ENCODE data around the gene MRPL42.

The MRPL42 gene

DNA sequence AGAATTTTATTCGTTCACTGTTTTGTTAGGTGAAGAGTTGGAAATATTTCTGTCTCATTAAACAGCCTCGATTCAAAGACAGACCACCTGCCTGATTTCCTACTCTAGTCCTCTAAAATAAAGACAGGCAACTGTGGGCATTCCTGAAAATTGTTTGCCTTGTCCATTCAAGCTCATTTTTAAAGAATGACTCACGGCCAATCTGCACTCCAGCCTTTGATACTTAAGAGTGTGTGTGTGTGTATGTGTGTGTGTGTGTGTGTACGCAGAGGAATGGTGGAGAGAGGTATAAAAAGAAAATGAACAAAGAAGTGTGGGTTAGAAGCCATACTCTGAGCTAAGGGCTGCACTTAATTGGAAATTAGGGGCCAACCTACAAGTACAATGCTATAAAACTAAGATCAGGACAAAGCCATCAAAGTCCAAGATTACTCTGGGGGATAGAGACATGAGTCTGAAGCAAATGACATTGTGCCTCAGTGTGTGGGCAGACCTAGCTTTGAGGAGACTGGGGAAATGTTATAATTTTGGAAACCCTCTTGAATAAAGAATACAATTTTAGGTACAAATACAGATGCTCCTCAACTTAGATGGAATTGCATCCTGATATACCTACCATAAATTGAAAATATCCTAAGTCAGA is 59.6 kb downstream of the MRPL42 start (continued):
- TF ChIP-seq ZNF221 (tag by site-specific recombination; IDR thresholded peaks at IDR 0.05; ENCODE audit: borderline replicate concordance) (no peak), ZNF292 (tag by site-specific recombination; IDR thresholded peaks at IDR 0.05; ENCODE audit: borderline replicate concordance, low read depth) (no peak), ZEB2 (tag by site-specific recombination; IDR thresholded peaks at IDR 0.05) (0 out of 2 replicates have a peak, but pooled peaks have one; percentile 17), ZNF548 (tag by site-specific recombination; IDR thresholded peaks at IDR 0.05) (no peak), ZFP69B (tag by site-specific recombination; IDR thresholded peaks at IDR 0.05) (0 out of 2 replicates have a peak, but pooled peaks have one; percentile 34), ZNF223 (tag by site-specific recombination; IDR thresholded peaks at IDR 0.05) (no peak), ZNF114 (tag by site-specific recombination; IDR thresholded peaks at IDR 0.05) (no peak), ZNF549 (tag by site-specific recombination; IDR thresholded peaks at IDR 0.05) (no peak), ZNF202 (tag by site-specific recombination; IDR thresholded peaks at IDR 0.05; ENCODE audit: borderline replicate concordance) (no peak), ZNF266 (tag by site-specific recombination; IDR thresholded peaks at IDR 0.05; ENCODE audit: low read depth) (no peak), HOXD13 (CRISPR knock-in tag; IDR thresholded peaks at IDR 0.05; ENCODE audit: borderline replicate concordance) (peak; percentile 56; the same call in 1 of the 2 replicates), EGR2 (tag by site-specific recombination; IDR thresholded peaks at IDR 0.05; ENCODE audit: low read depth) (peak; percentile 37; the same call in 1 of the 2 replicates), ZXDB (tag by site-specific recombination; IDR thresholded peaks at IDR 0.05) (peak; percentile 70), PRDM1 (tag by site-specific recombination; IDR thresholded peaks at IDR 0.05) (peak; percentile 61; the same call in 1 of the 2 replicates), ZNF596 (tag by site-specific recombination; IDR thresholded peaks at IDR 0.05) (no peak), SCRT2 (tag by site-specific recombination; IDR thresholded peaks at IDR 0.05) (no peak), ZNF473 (tag by site-specific recombination; IDR thresholded peaks at IDR 0.05) (no peak), ZNF629 (tag by site-specific recombination; IDR thresholded peaks at IDR 0.05) (peak; percentile 31; the same call in 1 of the 2 replicates), ZBTB48 (tag by site-specific recombination; IDR thresholded peaks at IDR 0.05) (0 out of 2 replicates have a peak, but pooled peaks have one; percentile 28), ZFHX2 (tag by site-specific recombination; conservative IDR thresholded peaks at IDR 0.05) (peak; percentile 53)
- TF ChIP-seq, protein P1, sequence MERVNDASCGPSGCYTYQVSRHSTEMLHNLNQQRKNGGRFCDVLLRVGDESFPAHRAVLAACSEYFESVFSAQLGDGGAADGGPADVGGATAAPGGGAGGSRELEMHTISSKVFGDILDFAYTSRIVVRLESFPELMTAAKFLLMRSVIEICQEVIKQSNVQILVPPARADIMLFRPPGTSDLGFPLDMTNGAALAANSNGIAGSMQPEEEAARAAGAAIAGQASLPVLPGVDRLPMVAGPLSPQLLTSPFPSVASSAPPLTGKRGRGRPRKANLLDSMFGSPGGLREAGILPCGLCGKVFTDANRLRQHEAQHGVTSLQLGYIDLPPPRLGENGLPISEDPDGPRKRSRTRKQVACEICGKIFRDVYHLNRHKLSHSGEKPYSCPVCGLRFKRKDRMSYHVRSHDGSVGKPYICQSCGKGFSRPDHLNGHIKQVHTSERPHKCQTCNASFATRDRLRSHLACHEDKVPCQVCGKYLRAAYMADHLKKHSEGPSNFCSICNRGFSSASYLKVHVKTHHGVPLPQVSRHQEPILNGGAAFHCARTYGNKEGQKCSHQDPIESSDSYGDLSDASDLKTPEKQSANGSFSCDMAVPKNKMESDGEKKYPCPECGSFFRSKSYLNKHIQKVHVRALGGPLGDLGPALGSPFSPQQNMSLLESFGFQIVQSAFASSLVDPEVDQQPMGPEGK (tag by site-specific recombination; IDR thresholded peaks at IDR 0.05) = no peak
- TF ChIP-seq, protein P2, sequence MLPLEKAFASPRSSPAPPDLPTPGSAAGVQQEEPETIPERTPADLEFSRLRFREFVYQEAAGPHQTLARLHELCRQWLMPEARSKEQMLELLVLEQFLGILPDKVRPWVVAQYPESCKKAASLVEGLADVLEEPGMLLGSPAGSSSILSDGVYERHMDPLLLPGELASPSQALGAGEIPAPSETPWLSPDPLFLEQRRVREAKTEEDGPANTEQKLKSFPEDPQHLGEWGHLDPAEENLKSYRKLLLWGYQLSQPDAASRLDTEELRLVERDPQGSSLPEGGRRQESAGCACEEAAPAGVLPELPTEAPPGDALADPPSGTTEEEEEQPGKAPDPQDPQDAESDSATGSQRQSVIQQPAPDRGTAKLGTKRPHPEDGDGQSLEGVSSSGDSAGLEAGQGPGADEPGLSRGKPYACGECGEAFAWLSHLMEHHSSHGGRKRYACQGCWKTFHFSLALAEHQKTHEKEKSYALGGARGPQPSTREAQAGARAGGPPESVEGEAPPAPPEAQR (tag by site-specific recombination; IDR thresholded peaks at IDR 0.05) = no peak
- TF ChIP-seq, protein P3, sequence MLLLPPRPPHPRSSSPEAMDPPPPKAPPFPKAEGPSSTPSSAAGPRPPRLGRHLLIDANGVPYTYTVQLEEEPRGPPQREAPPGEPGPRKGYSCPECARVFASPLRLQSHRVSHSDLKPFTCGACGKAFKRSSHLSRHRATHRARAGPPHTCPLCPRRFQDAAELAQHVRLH (tag by site-specific recombination; IDR thresholded peaks at IDR 0.05) = peak; percentile 36; the same call in 1 of the 2 replicates
- TF ChIP-seq, protein P4, sequence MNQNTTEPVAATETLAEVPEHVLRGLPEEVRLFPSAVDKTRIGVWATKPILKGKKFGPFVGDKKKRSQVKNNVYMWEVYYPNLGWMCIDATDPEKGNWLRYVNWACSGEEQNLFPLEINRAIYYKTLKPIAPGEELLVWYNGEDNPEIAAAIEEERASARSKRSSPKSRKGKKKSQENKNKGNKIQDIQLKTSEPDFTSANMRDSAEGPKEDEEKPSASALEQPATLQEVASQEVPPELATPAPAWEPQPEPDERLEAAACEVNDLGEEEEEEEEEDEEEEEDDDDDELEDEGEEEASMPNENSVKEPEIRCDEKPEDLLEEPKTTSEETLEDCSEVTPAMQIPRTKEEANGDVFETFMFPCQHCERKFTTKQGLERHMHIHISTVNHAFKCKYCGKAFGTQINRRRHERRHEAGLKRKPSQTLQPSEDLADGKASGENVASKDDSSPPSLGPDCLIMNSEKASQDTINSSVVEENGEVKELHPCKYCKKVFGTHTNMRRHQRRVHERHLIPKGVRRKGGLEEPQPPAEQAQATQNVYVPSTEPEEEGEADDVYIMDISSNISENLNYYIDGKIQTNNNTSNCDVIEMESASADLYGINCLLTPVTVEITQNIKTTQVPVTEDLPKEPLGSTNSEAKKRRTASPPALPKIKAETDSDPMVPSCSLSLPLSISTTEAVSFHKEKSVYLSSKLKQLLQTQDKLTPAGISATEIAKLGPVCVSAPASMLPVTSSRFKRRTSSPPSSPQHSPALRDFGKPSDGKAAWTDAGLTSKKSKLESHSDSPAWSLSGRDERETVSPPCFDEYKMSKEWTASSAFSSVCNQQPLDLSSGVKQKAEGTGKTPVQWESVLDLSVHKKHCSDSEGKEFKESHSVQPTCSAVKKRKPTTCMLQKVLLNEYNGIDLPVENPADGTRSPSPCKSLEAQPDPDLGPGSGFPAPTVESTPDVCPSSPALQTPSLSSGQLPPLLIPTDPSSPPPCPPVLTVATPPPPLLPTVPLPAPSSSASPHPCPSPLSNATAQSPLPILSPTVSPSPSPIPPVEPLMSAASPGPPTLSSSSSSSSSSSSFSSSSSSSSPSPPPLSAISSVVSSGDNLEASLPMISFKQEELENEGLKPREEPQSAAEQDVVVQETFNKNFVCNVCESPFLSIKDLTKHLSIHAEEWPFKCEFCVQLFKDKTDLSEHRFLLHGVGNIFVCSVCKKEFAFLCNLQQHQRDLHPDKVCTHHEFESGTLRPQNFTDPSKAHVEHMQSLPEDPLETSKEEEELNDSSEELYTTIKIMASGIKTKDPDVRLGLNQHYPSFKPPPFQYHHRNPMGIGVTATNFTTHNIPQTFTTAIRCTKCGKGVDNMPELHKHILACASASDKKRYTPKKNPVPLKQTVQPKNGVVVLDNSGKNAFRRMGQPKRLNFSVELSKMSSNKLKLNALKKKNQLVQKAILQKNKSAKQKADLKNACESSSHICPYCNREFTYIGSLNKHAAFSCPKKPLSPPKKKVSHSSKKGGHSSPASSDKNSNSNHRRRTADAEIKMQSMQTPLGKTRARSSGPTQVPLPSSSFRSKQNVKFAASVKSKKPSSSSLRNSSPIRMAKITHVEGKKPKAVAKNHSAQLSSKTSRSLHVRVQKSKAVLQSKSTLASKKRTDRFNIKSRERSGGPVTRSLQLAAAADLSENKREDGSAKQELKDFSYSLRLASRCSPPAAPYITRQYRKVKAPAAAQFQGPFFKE (tag by site-specific recombination; IDR thresholded peaks at IDR 0.05; ENCODE audit: borderline replicate concordance) = no peak
- TF ChIP-seq, protein P5, sequence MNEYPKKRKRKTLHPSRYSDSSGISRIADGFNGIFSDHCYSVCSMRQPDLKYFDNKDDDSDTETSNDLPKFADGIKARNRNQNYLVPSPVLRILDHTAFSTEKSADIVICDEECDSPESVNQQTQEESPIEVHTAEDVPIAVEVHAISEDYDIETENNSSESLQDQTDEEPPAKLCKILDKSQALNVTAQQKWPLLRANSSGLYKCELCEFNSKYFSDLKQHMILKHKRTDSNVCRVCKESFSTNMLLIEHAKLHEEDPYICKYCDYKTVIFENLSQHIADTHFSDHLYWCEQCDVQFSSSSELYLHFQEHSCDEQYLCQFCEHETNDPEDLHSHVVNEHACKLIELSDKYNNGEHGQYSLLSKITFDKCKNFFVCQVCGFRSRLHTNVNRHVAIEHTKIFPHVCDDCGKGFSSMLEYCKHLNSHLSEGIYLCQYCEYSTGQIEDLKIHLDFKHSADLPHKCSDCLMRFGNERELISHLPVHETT (tag by site-specific recombination; IDR thresholded peaks at IDR 0.05) = no peak
- TF ChIP-seq, protein P6, sequence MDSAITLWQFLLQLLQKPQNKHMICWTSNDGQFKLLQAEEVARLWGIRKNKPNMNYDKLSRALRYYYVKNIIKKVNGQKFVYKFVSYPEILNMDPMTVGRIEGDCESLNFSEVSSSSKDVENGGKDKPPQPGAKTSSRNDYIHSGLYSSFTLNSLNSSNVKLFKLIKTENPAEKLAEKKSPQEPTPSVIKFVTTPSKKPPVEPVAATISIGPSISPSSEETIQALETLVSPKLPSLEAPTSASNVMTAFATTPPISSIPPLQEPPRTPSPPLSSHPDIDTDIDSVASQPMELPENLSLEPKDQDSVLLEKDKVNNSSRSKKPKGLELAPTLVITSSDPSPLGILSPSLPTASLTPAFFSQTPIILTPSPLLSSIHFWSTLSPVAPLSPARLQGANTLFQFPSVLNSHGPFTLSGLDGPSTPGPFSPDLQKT (IDR thresholded peaks at IDR 0.05; ENCODE audit: borderline replicate concordance, low read depth, low read length) = no peak
